Astrocyte (in vitro differentiated cells and primary cell): ENCODE results near the gene KCNAB1.

Experiments used
- EZH2 ChIP-seq: IDR thresholded peaks from 2 replicates; pipeline ENCODE4 v1.6.1; 2012; ENCODE audit warnings: mild to moderate bottlenecking, low read length, inconsistent platforms; ENCODE audit not compliant: insufficient read depth
- TF ChIP-seq, protein P1 (sequence below): IDR thresholded peaks from 2 replicates; pipeline ENCODE4 v1.5.1; 2011; ENCODE audit warnings: low read depth, mild to moderate bottlenecking, inconsistent platforms, low read length, moderate library complexity; ENCODE audit not compliant: insufficient read depth

DNA sequence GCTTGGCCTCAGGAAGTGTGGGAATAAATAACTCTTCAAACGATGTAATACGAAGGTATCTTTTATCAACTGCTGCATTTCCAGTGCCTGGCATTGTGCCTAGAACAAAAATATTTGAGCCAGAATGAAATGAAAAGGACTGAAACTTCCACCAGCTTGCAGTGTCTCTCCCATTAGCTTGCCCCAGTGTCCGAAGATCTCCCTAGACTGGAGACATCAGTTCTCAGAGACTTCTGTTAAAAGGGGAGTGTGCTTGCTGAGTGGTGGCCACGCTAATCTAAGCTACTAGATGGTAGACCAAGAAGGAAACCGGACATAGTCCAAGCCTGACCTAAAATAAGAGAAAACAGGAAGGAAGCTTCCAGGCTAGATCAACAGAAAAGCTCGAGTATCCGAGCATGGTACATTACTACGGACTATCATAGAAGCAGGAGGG is 28.6 kb downstream of the KCNAB1 start:
- TF ChIP-seq, protein P1, sequence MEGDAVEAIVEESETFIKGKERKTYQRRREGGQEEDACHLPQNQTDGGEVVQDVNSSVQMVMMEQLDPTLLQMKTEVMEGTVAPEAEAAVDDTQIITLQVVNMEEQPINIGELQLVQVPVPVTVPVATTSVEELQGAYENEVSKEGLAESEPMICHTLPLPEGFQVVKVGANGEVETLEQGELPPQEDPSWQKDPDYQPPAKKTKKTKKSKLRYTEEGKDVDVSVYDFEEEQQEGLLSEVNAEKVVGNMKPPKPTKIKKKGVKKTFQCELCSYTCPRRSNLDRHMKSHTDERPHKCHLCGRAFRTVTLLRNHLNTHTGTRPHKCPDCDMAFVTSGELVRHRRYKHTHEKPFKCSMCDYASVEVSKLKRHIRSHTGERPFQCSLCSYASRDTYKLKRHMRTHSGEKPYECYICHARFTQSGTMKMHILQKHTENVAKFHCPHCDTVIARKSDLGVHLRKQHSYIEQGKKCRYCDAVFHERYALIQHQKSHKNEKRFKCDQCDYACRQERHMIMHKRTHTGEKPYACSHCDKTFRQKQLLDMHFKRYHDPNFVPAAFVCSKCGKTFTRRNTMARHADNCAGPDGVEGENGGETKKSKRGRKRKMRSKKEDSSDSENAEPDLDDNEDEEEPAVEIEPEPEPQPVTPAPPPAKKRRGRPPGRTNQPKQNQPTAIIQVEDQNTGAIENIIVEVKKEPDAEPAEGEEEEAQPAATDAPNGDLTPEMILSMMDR, result no peak
- no peak for TF ChIP-seq EZH2
